Left cardiac atrium (tissue), 4 donors: ENCODE results near the gene CNNM1. TPM values are rescaled to one million over a fixed set of nuclear protein-coding genes. Genes with fewer than 3 reads are reported as not detected.

Source experiments
- ATAC-seq, 2 donors: fragments of 200-7000 bp; cut with Tn5 transposase; one replicate each; pipeline ENCODE4 v1.9.1; 2020; ENCODE audit warnings: mild to moderate bottlenecking in 2 of 2, moderate library complexity in 2 of 2
- DNase-seq: peaks from one replicate; pipeline ENCODE4 v3.0.0-alpha.2; 2020
- intact Hi-C, 2 donors: fragments of 100-400 bp; cut with DNase I; formaldehyde crosslinking; loops; one replicate each; pipeline versions ENCODE4 v1.14.1 to v1.15.1; 2022 to 2023
- total RNA-seq, 2 donors: library from RNA; stranded (reverse); fragmentation: NEBNext Ultra II Directional; extraction: Animal tissue kit (Norgen Biotek cat#: 25700); gene quantifications; one replicate each; pipeline ENCODE4 v1.2.1, GENCODE V29; 2021
- donor health status: DM: no; HTN: yes; CAD: no.
- donor health status: DM: no; HTN: yes; CAD: no; lungs with severe emphysema.
- donor health status: DM: yes; HTN: yes; CAD: no.
- donor health status: Dilated cardiomyopathy.

The CNNM1 gene
- total RNA-seq, 2 donors from 2014 or later, result 0.05 to 0.15 TPM

DNA sequence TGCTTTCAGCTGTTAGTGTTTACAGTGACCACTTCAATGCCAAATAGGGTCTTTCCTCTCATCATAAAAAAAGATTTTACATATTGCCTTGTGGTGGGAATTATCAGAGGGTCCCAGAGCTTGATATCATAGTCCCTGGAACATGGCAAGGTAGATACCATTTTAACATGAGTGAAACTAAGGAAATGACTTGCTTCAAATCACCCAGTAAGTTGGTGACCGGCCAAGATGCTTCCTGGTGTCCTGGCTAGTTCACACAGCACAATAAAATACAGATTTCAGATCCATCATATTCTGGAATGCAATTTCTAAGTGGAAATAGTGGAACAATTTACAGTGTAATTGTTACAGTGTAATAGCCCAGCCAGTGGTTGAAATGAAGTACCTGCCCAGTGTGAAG lies 36.6 kb downstream of the CNNM1 start:
- intact Hi-C loops, result loop anchor here in 1 of 2 donors (10.0 kb wide), 1 partner anchor 901 kb away; no protein-coding TSS in a partner anchor
- no peak for ATAC-seq
- no peak for DNase-seq

DNA sequence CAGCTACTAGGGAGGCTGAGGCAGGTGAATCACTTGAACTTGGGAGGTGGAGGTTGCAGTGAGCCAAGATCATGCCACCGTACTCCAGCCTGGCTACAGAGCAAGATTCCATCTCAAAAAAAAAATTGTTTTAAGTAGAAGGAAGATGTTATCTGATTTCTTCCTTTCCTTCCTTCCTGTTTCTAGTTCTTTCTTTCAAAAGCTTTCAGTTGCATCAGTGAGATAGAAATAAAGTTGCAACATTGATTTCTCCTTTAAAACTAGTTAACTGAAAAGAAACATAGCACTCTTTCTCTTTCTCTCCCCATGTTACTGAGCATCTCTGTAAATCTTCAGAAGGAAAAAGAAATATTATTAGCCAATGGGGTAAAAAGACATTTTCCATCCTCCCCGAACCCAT lies 37.5 kb downstream of the CNNM1 start:
- DNase-seq (no peak), ATAC-seq (no peak)
- intact Hi-C loops, result loop anchor here in 1 of 2 donors (10.0 kb wide), 1 partner anchor 902 kb away; no protein-coding TSS in a partner anchor

DNA sequence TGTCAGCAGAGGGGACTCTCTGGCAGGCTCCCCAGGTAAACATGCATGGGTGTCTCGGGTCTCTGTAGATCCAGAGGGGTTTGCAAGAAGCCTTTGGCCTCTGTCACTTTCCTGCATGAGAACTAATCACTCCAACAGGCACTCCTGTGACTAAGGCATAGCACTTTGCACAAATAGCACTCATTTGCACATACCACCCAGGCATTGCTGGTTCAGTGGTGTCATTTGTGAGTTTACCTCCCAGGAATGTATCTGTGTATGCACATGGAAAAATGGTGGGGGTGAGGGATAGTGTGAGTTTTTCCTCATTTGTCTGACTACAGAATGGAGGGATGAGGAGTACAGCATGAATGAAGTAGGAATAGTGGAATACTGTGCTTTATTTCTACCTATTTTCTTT lies 39.5 kb downstream of the CNNM1 start:
- ATAC-seq (no peak), DNase-seq (no peak)
- intact Hi-C loops, result loop anchor here in 1 of 2 donors (10.0 kb wide), 1 partner anchor 904 kb away; no protein-coding TSS in a partner anchor

DNA sequence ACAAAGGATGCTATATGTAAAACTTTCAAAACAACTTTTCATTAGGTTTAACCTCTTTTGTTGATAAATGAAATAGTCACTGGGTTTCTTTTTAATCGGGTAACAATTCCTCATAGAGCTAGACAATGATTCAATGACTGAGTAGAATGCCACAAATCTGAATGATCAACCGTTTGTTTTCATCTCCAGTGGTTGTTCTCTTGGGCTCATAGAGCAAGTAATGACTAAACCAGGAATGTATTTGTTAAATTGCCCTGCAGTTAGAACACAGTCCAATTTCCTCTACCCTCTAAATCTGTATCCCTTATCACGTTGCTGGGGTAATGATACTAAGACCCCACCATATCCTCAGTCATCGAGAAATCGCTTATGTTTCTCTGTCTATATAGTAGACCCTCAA lies 40.0 kb downstream of the CNNM1 start:
- ATAC-seq, result no peak
- intact Hi-C loops, result loop anchor here in 1 of 2 donors (10.0 kb wide), 1 partner anchor 904 kb away; no protein-coding TSS in a partner anchor
- no peak for DNase-seq

DNA sequence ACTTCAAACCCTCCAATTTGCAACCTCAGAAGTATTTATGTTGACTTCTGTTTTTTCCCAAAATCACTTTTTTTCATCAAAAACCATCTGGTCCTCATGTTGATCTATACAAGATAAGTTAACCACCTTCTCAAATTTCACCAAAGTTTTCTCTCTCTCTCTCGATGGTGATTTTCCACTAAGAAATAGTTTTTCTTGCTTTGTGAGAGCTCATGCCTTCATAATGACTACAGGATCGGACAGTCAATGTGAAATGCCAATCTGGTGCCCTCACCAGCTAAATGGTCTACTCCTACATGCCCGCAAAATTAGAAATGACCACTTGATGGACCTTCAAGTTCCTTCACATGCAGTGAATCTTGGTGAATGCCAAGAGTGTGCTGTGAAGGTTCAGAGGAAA lies 40.4 kb downstream of the CNNM1 start:
- DNase-seq, result no peak
- no peak for ATAC-seq
- intact Hi-C loops, result loop anchor here in 1 of 2 donors (10.0 kb wide), 1 partner anchor 905 kb away; no protein-coding TSS in a partner anchor

DNA sequence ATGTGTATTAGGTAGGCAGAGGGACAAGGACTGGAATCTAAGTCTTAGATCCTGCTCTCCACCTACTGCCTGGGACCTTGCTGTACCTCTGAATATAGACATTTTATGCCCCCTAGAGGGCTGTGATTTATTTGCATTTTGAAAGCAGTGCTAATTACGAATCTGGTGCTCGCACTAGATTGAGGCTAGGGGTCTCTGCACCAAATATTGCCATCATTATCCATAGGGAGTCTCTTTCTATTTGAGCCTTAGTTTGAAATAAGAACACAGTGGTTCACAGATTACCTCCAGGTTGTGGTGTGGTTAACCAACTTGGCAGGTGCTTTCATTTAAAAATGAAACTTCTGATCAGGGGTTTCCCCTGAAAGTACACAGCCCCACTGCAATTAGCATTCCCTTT lies 41.8 kb downstream of the CNNM1 start:
- intact Hi-C loops, result no loop called here

DNA sequence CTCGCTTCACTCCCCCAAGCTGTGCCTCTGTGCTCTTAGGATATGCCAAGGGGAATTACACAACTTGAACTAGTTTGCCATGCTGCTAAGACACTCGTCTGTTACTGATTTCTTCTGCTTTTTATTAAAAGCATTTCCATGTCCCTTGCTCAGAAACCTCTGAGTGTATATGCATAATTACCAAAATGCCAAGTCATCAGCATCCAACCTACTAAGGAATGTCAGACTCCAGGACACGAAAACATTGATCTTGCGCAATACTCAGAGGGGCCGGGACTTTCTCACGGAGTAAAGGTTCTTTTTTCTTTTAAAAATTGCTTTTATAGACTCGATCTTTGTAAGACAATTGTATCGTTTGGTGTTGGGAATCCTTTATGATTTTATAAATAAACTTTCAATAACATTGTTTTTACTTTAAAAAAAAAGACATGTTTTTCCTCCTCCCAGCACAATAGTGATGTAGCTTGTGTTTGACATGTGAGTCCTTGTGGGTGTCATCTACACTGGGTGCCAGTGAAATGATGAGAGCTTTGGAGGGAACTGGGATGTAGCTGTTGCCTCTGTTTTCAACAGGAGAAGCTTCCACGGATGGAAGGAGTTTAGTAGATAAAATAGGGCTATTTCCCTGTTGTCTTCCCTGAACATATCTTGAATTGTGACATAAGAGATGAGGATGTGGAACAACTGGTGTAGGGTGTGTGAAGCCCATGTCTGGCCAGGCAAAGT lies 43.6 kb downstream of the CNNM1 start:
- intact Hi-C loops, result no loop called here
- no peak for DNase-seq
- peak in 1 of 2 donors; percentile 27 for ATAC-seq

More for the DNA sequence above, 41.8 kb downstream of the CNNM1 start:
- DNase-seq (no peak), ATAC-seq (no peak)

DNA sequence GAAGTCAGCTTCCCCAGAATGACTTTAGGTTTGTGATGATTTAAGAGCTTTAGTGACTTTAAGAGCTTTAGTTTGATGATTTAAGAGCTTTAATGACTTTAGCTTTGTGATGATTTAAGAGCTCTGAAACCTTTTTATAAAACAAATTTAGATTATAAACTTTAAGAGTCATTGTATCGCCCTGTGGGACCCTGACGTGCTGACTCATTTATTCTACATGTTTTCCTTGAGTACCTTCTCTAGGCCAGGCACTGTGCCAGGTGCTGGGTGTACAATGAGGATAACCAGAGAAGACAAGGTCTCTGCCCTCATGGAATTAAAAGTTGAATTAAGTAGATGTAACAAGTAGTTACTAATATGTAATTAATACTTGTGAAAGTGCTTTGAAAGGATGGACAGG lies 45.4 kb downstream of the CNNM1 start:
- ATAC-seq (no peak), DNase-seq (no peak)
- intact Hi-C loops, result no loop called here

DNA sequence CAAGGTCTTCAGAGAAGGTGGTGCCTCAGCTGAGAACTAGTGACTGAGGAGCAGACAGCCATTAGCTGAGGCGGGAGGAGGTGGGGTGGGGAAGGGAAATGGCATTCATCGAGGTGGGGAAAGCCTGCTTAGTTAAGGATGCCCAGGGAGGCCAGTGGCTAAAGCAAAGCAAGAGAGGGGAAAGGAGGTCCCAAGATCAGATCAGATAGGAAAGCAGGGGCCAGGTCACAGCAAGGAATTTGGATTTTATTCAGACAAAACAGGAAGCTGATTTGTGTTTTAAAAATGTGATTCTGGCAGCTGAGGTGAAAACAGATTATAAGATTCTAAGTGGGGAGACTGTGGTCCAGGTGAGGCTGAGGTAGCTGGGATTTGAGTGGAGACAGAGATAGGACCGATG lies 45.8 kb downstream of the CNNM1 start:
- DNase-seq, result no peak
- ATAC-seq, result no peak
- intact Hi-C loops, result no loop called here

DNA sequence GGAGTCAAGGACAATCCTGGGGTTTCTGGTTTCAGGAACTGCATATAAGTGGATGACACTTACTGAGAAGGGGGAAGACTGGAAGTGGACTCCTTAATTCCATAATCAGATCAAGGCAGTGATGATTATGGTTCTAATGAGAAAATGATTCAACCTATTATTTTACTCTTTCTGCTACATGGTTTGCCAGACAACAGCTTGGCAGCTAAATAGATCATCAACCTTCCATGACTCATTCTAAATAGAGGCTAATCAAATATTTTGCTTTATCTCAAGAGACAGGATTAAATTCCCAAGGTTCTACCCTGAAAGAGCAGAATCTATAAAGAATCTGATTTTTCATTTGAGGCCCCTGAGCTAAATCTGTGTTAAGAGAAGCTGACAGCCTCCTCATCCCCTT lies 46.3 kb downstream of the CNNM1 start:
- intact Hi-C loops, result no loop called here
- ATAC-seq, result no peak

DNA sequence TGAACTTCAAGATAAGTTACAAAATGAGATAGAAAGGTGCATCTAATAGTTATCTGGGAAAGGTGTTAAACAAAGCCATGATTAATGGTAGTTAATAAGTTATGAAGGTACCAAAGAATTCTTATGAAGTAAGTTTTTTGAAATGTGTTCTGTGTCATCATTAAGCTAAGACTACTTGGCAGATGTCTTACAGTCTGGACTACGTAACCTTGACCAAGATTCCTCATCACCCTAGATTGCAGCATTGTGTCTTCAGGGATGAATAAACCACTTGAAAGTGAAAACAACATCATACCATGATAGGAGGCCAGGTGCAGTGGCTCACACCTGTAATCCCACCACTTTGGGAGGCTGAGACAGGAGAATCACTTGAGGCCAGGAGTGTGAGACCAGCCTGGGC lies 53.0 kb downstream of the CNNM1 start:
- ATAC-seq, result no peak
- intact Hi-C loops, result no loop called here
- DNase-seq, result no peak

More for the DNA sequence above, 46.3 kb downstream of the CNNM1 start:
- no peak for DNase-seq

DNA sequence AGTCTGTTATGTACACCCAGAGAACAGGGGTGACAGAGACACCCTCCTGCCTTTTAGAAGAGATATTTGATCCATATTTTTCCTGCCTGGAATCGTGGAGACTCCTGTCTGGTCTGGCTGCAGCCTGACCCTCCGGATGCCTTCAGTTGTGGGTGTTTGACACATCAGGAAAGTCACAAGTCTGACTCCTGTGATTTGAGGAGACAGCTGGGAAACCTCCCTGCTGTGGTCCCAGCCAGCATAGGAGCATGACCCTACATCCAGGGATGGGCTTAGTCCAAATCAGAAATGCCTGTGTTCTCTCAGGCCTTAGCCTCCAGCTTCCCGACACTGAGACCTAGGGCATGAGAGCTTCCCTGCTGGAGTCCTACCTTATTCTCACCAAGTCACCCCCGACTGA lies 57.9 kb downstream of the CNNM1 start:
- no peak for DNase-seq
- no peak for ATAC-seq
- intact Hi-C loops, result no loop called here

DNA sequence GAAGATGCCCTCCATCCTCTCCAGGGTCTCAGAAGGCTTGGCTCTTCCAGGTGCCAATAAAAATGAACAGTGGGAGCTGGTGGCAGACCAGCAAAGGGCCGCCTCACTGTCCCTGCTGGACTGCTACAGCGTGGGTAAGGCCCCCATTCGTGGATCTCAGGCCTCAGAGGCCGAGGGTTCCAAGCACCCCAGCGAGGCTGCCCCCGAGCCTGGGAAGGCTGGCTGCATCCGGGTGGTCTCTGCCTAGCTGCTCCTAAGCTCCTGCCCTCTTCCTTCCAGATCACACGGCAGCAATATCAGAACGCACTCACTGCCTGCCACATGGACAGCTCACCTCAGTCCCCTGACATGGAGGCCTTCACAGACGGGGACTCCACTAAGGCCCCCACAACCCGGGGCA lies 58.4 kb downstream of the CNNM1 start:
- intact Hi-C loops, result no loop called here
- ATAC-seq (no peak), DNase-seq (no peak)

DNA sequence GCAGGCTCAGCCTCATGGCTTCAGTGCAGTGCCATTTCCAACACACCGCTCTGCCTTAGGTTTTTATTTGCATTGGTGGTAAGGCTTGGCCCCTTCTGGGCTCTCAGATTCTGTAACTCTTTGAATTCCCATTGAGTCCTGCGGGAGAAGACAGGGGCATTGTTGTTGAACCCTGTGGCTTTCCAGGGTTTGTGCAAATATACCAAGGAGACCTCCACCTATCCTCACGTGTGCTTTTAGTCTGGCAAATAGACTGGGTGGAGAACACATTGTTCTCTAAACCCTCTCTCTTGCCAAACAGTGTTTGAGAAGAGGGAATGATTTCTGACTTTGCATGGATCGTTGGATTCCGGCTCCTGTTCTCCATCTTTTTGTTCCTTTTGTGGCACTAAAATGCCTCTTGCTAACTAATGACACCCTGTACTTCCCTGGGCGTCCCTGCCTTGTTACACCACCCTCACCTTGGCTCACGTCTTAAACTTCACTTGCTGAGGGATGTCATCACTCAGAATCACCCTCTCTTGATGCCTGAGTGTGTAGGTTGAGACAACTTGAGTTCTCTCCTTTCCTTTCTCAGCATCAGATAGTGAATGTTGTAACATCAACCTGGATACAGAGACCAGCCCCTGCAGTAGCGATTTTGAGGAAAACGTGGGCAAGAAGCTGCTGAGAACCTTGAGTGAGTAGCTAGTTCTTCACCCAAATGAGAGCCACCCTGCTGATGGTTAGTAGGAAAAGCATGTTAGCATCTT lies 60.7 kb downstream of the CNNM1 start:
- DNase-seq (no peak), ATAC-seq (no peak)
- intact Hi-C loops, result loop anchor here in 1 of 2 donors (5.0 kb wide), 2 partner anchors 42 to 222 kb away; partner anchors contain the start of gene GOT1

DNA sequence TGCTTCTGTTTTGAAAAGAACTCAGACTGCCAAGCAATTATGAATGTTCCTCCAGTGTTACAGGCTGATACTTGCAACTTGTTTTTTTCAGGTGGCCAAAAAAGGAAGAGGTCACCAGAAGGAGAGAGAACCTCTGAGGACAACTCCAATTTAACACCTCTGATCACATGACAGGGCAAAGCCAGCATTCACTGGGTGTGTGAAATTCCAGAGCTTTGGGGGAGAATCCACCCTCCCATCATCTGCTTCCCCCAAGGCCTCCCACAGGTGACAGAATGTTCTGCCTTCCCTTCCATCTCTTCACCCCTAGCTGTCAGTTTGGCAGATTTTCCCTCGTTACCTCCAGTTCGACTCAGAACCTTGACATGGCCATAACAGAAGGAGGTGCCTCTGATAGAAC lies 62.2 kb downstream of the CNNM1 start:
- intact Hi-C loops, result loop anchor here in 1 of 2 donors (5.0 kb wide), 2 partner anchors 41 to 221 kb away; partner anchors contain the start of gene GOT1
- peak in 1 of 2 donors; percentile 56 for ATAC-seq
- no peak for DNase-seq

DNA sequence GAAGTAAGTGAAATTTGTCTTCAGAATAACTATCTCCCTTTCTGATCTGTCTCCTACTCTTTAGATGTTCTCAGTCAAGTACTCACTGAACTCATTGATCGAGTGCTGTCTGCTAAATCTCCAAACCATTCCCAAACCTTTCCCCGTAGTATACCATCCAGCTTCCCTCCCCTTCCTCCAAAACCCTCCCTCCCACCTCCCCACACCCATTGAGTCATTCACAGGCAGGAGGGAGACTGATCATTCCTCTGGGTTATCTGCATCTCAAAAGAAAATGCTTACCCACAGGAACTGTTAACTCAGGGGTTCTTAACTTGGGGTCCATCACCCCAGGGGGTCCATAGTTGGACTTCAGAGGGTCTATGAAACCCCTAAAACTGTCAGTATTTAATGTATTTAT lies 63.9 kb downstream of the CNNM1 start:
- intact Hi-C loops, result loop anchor here in 1 of 2 donors (5.0 kb wide), 2 partner anchors 39 to 219 kb away; partner anchors contain the start of gene GOT1
- no peak for DNase-seq
- ATAC-seq, result no peak

DNA sequence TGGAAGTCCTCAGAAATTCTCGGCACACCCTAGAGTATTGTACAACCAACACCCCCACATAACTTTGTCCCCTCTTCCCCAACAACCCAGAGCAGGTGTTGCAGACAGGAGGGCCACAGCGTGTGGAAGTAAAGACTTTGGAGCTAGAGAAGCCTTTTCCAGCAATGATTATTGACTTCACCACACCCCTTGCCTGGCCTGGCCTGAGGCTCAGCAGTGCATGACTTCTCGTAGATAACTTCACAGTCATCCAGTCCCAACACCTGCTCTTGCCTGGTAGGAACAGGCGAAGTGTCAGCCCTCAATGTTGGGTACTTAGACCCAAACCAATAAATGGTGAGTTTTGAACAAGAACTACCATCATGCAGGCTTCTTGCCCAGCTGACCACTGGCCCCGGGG lies 64.5 kb downstream of the CNNM1 start:
- DNase-seq (no peak), ATAC-seq (no peak)
- intact Hi-C loops, result loop anchor here in 1 of 2 donors (5.0 kb wide), 2 partner anchors 39 to 219 kb away; partner anchors contain the start of gene GOT1

DNA sequence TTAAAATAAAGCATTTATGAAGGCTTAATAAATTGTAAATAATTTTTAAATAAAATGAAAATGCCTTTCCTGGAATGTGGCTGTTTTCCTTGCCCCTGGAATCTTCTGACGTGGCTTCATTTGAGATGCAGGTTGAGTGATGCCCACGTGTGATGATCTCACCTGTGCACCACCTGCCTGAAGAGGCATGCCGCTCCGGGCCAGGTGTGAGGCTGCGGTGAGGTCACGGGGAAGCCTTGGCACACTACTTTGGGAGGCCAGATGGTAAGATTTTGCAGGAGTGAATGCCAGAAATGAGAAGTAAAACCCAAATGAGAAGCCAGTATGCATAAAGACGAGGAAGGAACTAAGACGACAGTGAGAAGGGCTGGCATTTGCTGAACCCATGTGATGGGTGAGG lies 65.1 kb downstream of the CNNM1 start:
- intact Hi-C loops, result loop anchor here in 1 of 2 donors (5.0 kb wide), 2 partner anchors 38 to 218 kb away; partner anchors contain the start of gene GOT1
- DNase-seq, result no peak
- no peak for ATAC-seq

DNA sequence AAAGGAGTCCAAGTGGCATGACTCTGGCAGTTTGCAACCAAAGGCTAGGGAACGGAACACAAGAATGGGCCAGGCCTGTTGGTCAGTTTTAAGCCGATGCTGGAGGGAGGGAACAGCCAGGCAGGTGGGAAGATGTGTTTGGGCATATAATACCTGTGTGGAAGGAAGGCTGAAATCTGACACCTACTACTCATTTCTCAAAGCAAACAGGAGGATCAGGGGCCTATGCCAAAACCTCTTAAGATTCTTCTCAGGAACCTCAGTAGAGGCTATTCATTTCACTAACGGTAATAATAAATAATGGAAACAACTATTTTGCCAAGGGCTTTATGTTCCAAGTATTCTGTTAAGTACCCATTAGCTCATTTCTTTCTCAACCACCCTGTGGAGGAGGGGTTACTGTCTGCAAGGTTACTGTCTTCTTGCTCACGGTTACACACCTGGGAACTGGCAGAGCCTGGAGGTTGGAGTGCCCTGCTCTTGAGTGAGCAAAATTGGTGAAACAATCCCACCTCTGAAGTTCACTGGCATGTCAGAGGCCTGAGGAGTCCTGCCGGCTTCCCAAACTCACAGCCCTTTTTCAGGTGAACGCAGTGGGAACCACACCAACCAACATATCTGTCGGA lies 65.7 kb downstream of the CNNM1 start:
- intact Hi-C loops, result loop anchor here in 1 of 2 donors (5.0 kb wide), 2 partner anchors 37 to 217 kb away; partner anchors contain the start of gene GOT1
- DNase-seq, result no peak
- no peak for ATAC-seq
